Measurements from ENCODE around the gene SUMO2.

DNA sequence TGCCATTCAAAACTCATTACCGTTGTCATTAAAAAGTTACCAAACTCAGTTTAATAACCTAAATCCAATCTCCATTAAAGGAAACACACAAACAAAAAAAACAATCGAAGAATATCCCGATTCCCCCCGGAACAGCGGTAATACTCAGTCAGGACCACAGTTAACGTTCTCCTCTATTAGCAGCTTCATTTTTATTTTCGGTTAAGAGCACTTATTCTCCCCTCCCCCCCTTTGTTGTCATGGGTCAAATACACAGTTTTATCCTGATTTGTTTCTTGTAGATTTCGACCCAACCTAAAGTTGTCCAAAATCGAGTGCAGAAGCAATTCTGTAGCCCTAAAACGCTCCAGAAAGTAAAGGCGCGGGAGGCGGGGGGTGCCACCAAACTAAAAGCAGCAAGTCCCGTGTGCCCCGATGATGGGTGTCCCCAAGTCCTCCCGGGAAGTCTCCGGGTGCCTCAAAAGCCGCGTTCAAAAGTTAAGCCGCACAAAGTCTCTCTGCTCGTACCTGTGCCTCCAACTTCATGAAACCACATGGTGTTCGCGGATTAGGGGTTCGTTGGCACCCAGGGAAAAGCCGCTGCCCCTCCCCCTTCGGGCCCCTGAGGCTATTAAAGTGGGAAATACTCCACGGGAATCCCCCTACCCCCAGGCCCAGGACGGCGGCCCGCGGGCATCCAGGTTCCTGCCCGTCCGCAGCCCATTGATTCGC lies 996 bp downstream of the SUMO2 start:
- TF ChIP-seq POLR2AphosphoS5 (IDR thresholded peaks at IDR 0.05; ENCODE audit: low read length) (no peak), CHD1 (IDR thresholded peaks at IDR 0.05; ENCODE audit: low read depth, low read length) (0 out of 2 replicates have a peak, but pooled peaks have one; percentile 42), BRCA1 (IDR thresholded peaks at IDR 0.05; ENCODE audit: low read depth, low read length) (no peak), SP1 (IDR thresholded peaks at IDR 0.05; ENCODE audit: low read depth, low read length) (no peak), RAD21 (IDR thresholded peaks at IDR 0.05; ENCODE audit: insufficient read depth, low read depth, low read length) (no peak), EED (IDR thresholded peaks at IDR 0.05; ENCODE audit: low read depth) (no peak), JUND (IDR thresholded peaks at IDR 0.05; ENCODE audit: low read depth, low read length) (no peak), ETV6 (conservative IDR thresholded peaks at IDR 0.05 in 1 of 2, IDR thresholded peaks at IDR 0.05 in 1 of 2; ENCODE audit: borderline replicate concordance in 1 of 2, low read depth in 1 of 2) (no peak)
- TF ChIP-seq, protein P1, sequence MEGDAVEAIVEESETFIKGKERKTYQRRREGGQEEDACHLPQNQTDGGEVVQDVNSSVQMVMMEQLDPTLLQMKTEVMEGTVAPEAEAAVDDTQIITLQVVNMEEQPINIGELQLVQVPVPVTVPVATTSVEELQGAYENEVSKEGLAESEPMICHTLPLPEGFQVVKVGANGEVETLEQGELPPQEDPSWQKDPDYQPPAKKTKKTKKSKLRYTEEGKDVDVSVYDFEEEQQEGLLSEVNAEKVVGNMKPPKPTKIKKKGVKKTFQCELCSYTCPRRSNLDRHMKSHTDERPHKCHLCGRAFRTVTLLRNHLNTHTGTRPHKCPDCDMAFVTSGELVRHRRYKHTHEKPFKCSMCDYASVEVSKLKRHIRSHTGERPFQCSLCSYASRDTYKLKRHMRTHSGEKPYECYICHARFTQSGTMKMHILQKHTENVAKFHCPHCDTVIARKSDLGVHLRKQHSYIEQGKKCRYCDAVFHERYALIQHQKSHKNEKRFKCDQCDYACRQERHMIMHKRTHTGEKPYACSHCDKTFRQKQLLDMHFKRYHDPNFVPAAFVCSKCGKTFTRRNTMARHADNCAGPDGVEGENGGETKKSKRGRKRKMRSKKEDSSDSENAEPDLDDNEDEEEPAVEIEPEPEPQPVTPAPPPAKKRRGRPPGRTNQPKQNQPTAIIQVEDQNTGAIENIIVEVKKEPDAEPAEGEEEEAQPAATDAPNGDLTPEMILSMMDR (IDR thresholded peaks at IDR 0.05 in 2 of 3, conservative IDR thresholded peaks at IDR 0.05 in 1 of 3; ENCODE audit: control insufficient read depth in 2 of 3, extremely low read depth in 1 of 3, insufficient read depth in 1 of 3, low read depth in 3 of 3, low read length in 3 of 3), result no peak
- TF ChIP-seq, protein P2, sequence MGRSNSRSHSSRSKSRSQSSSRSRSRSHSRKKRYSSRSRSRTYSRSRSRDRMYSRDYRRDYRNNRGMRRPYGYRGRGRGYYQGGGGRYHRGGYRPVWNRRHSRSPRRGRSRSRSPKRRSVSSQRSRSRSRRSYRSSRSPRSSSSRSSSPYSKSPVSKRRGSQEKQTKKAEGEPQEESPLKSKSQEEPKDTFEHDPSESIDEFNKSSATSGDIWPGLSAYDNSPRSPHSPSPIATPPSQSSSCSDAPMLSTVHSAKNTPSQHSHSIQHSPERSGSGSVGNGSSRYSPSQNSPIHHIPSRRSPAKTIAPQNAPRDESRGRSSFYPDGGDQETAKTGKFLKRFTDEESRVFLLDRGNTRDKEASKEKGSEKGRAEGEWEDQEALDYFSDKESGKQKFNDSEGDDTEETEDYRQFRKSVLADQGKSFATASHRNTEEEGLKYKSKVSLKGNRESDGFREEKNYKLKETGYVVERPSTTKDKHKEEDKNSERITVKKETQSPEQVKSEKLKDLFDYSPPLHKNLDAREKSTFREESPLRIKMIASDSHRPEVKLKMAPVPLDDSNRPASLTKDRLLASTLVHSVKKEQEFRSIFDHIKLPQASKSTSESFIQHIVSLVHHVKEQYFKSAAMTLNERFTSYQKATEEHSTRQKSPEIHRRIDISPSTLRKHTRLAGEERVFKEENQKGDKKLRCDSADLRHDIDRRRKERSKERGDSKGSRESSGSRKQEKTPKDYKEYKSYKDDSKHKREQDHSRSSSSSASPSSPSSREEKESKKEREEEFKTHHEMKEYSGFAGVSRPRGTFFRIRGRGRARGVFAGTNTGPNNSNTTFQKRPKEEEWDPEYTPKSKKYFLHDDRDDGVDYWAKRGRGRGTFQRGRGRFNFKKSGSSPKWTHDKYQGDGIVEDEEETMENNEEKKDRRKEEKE (IDR thresholded peaks at IDR 0.05), result no peak
- TF ChIP-seq, protein P3, sequence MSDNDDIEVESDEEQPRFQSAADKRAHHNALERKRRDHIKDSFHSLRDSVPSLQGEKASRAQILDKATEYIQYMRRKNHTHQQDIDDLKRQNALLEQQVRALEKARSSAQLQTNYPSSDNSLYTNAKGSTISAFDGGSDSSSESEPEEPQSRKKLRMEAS (IDR thresholded peaks at IDR 0.05; ENCODE audit: low read depth, low read length), result no peak
- TF ChIP-seq, protein P4, sequence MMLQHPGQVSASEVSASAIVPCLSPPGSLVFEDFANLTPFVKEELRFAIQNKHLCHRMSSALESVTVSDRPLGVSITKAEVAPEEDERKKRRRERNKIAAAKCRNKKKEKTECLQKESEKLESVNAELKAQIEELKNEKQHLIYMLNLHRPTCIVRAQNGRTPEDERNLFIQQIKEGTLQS (IDR thresholded peaks at IDR 0.05; ENCODE audit: borderline replicate concordance, extremely low read depth, low read depth, low read length), result no peak
